GM12872 (cell line): ENCODE results near the gene RBKS.

Source experiments
- CTCF ChIP-seq: IDR thresholded peaks from 3 replicates; pipeline ENCODE4 v1.5.1; 2011; ENCODE audit warnings: low read depth, mild to moderate bottlenecking, low read length, moderate library complexity; ENCODE audit not compliant: insufficient read depth

RBKS gene

GRCh38 chr2:27781496-27781895, 108.7 kb downstream of the RBKS start:
- no peak for TF ChIP-seq CTCF

GRCh38 chr2:27779417-27780055, 110.7 kb downstream of the RBKS start:
- TF ChIP-seq CTCF: no peak

GRCh38 chr2:27776696-27777095, 113.5 kb downstream of the RBKS start:
- TF ChIP-seq CTCF: no peak

GRCh38 chr2:27776097-27776496, 114.1 kb downstream of the RBKS start:
- TF ChIP-seq CTCF: no peak

GRCh38 chr2:27773959-27774358, 116.2 kb downstream of the RBKS start:
- TF ChIP-seq CTCF: no peak

- no peak for TF ChIP-seq CTCF
Observed at GRCh38 chr2:27772804-27773203, 117.4 kb downstream of the RBKS start.

- TF ChIP-seq CTCF: no peak
Observed at GRCh38 chr2:27771548-27772335, 118.4 kb downstream of the RBKS start, which contains the start of gene MRPL33. Gene MRPL33, plus strand, starts transcription at chr2:27771719. Its CDS starts 59 bp downstream, at chr2:27771778.
